ENCODE results near the gene ATXN3L. TPM values are rescaled to one million over a fixed set of nuclear protein-coding genes. Genes with fewer than 3 reads are reported as not detected.

Gene ATXN3L
- total and polyA plus RNA-seq, 10 of the 15 experiments (the other 5 are each of a cell fraction or from before 2014, with no cell fraction given), result not detected

GRCh38 chrX:13279279-13280018, 40.4 kb downstream of the ATXN3L start:
- Histone ChIP-seq H3K9ac (ENCODE audit: control insufficient read depth, insufficient read depth, low read length) (no peak overlapping the region), H3K27me3 (replicated peaks in 1 of 2; ENCODE audit: control insufficient read depth in 2 of 2, insufficient read depth in 2 of 2, low read length in 1 of 2) (no peaks in the 10 kb centered on the region), H4K20me1 (ENCODE audit: control insufficient read depth, insufficient read depth) (no peaks in the 10 kb centered on the region), H2AFZ (ENCODE audit: control insufficient read depth, low read depth, low read length) (no peak overlapping the region), H3K4me2 (ENCODE audit: control insufficient read depth, insufficient read depth) (no peak overlapping the region), H3K4me3 (no peak overlapping the region), H3K27ac (ENCODE audit: control insufficient read depth, insufficient read depth) (no peak overlapping the region), H3K79me2 (ENCODE audit: control insufficient read depth, insufficient read depth, low read length) (no peaks in the 10 kb centered on the region), H3K36me3 (ENCODE audit: control insufficient read depth in 2 of 2, insufficient read depth in 2 of 2, low read length in 1 of 2) (no peaks in the 10 kb centered on the region), H3K9me3 (replicated peaks; ENCODE audit: control insufficient read depth, insufficient read depth, low read length) (no peaks in the 10 kb centered on the region; the same call in 1 of the 3 replicates), H3K4me1 (ENCODE audit: control insufficient read depth, insufficient read depth, low read length) (no peaks in the 10 kb centered on the region)
- BruUV-seq (replicated peaks), result no TSS peak
- in situ Hi-C loops (cut with MboI), result no loop called here
- ATAC-seq, result no peak
- ChIA-PET CTCF (no interaction called here), RAD21 (ENCODE audit: unreplicated experiment) (interaction anchor here (1.5 kb wide), 1 partner anchor 208 kb away, joined by 3 read pairs; no protein-coding TSS in a partner anchor), POLR2A (interaction anchor here (0.7 kb wide), 1 partner anchor 20 kb away, joined by 4 read pairs; no protein-coding TSS in a partner anchor), SMC1A (ENCODE audit: uncharacterized antibody, unreplicated experiment) (interaction anchor here (1.2 kb wide), 1 partner anchor 17 kb away, joined by 3 read pairs; no protein-coding TSS in a partner anchor)
- intact Hi-C loops (cut with micrococcal nuclease; ENCODE audit: unreplicated experiment), result no loop called here
- 65% methylated on average over 9 of the region's 9 CpGs for WGBS (ENCODE audit: insufficient coverage, insufficient replicate concordance, low lambda C conversion rate, missing lambda C conversion rate)
- FAIRE-seq, result no peak
- no peak for DNase-seq (ENCODE audit: low read depth, low spot score)
- no peak for TF ChIP-seq NFXL1 (IDR thresholded peaks at IDR 0.05; ENCODE audit: borderline replicate concordance)
- no peak for TF ChIP-seq RAD21 (IDR thresholded peaks at IDR 0.05; ENCODE audit: insufficient read depth, low read depth, low read length)
- no peak for TF ChIP-seq TBL1XR1 (IDR thresholded peaks at IDR 0.05; ENCODE audit: low read depth, low read length)
- no peak for TF ChIP-seq ZZZ3 (IDR thresholded peaks at IDR 0.05; ENCODE audit: control insufficient read depth, insufficient read length, low read depth)
- TF ChIP-seq BCL3 (IDR thresholded peaks at IDR 0.05; ENCODE audit: borderline replicate concordance, insufficient read depth, low read depth, low read length, poor library complexity, severe bottlenecking), result no peak
- no peak for TF ChIP-seq YY1 (IDR thresholded peaks at IDR 0.05; ENCODE audit: low read depth, low read length)
- TF ChIP-seq ZNF274 (IDR thresholded peaks at IDR 0.05; ENCODE audit: insufficient read depth, insufficient read length), result no peak
- TF ChIP-seq HDAC2 (IDR thresholded peaks at IDR 0.05), result no peak
- no peak for TF ChIP-seq ZNF384 (IDR thresholded peaks at IDR 0.05; ENCODE audit: borderline replicate concordance, low read depth, low read length)
- no peak for TF ChIP-seq RB1 (IDR thresholded peaks at IDR 0.05; ENCODE audit: borderline replicate concordance)
- no peak for TF ChIP-seq SKIL (IDR thresholded peaks at IDR 0.05; ENCODE audit: low read depth, poor library complexity, severe bottlenecking)
- no peak for TF ChIP-seq IKZF1 (conservative IDR thresholded peaks at IDR 0.05)
- TF ChIP-seq HSF1 (IDR thresholded peaks at IDR 0.05; ENCODE audit: low read depth, low read length), result no peak
- TF ChIP-seq ZSCAN29 (IDR thresholded peaks at IDR 0.05), result no peak
- TF ChIP-seq RELB (IDR thresholded peaks at IDR 0.05; ENCODE audit: low read depth), result no peak
- TF ChIP-seq POLR2A (IDR thresholded peaks at IDR 0.05; ENCODE audit: low read depth, low read length), result no peak
